Measurements from ENCODE around the gene CHKB.

The CHKB gene

GRCh38 chr22:50606165-50606945, 23.7 kb upstream of the CHKB start:
- TF ChIP-seq NFIC (IDR thresholded peaks at IDR 0.05) (no peak), EP300 (IDR thresholded peaks at IDR 0.05; ENCODE audit: borderline replicate concordance) (no peak), YY1 (IDR thresholded peaks at IDR 0.05; ENCODE audit: low read depth) (no peak), ZBTB7A (IDR thresholded peaks at IDR 0.05; ENCODE audit: low read depth) (no peak), FOXM1 (IDR thresholded peaks at IDR 0.05; ENCODE audit: borderline replicate concordance, low read depth) (no peak), TAF1 (IDR thresholded peaks at IDR 0.05; ENCODE audit: low read depth) (no peak), TEAD4 (IDR thresholded peaks at IDR 0.05) (no peak)

- TF ChIP-seq CREB1 (IDR thresholded peaks at IDR 0.05; ENCODE audit: low read depth), result no peak
- TF ChIP-seq EP300 (IDR thresholded peaks at IDR 0.05; ENCODE audit: borderline replicate concordance), result no peak
- no peak for TF ChIP-seq RAD21 (IDR thresholded peaks at IDR 0.05; ENCODE audit: low read depth)
- TF ChIP-seq ZBTB7A (IDR thresholded peaks at IDR 0.05; ENCODE audit: low read depth), result no peak
- TF ChIP-seq FOXM1 (IDR thresholded peaks at IDR 0.05; ENCODE audit: borderline replicate concordance, low read depth), result no peak
- TF ChIP-seq YY1 (IDR thresholded peaks at IDR 0.05; ENCODE audit: low read depth), result no peak
- no peak for TF ChIP-seq CEBPB (IDR thresholded peaks at IDR 0.05)
- TF ChIP-seq TEAD4 (IDR thresholded peaks at IDR 0.05), result no peak
- TF ChIP-seq REST (IDR thresholded peaks at IDR 0.05; ENCODE audit: low read depth), result no peak
- no peak for TF ChIP-seq MAX (IDR thresholded peaks at IDR 0.05)
- TF ChIP-seq TAF1 (IDR thresholded peaks at IDR 0.05; ENCODE audit: low read depth), result no peak
- no peak for TF ChIP-seq USF1 (IDR thresholded peaks at IDR 0.05)
- no peak for TF ChIP-seq EGR1 (IDR thresholded peaks at IDR 0.05)
- TF ChIP-seq NFIC (IDR thresholded peaks at IDR 0.05), result no peak
- TF ChIP-seq TCF12 (IDR thresholded peaks at IDR 0.05; ENCODE audit: low read depth), result no peak
Measured at GRCh38 chr22:50605613-50606074, 23.0 kb upstream of the CHKB start.

GRCh38 chr22:50605002-50605612, 22.5 kb upstream of the CHKB start:
- no peak for TF ChIP-seq EGR1 (IDR thresholded peaks at IDR 0.05)
- TF ChIP-seq TEAD4 (IDR thresholded peaks at IDR 0.05), result no peak
- TF ChIP-seq REST (IDR thresholded peaks at IDR 0.05; ENCODE audit: low read depth), result no peak
- no peak for TF ChIP-seq CEBPB (IDR thresholded peaks at IDR 0.05)
- TF ChIP-seq USF1 (IDR thresholded peaks at IDR 0.05), result no peak
- no peak for TF ChIP-seq TAF1 (IDR thresholded peaks at IDR 0.05; ENCODE audit: low read depth)
- no peak for TF ChIP-seq EP300 (IDR thresholded peaks at IDR 0.05; ENCODE audit: borderline replicate concordance)
- no peak for TF ChIP-seq FOXM1 (IDR thresholded peaks at IDR 0.05; ENCODE audit: borderline replicate concordance, low read depth)
- TF ChIP-seq CREB1 (IDR thresholded peaks at IDR 0.05; ENCODE audit: low read depth), result no peak
- no peak for TF ChIP-seq ZBTB7A (IDR thresholded peaks at IDR 0.05; ENCODE audit: low read depth)
- TF ChIP-seq RAD21 (IDR thresholded peaks at IDR 0.05; ENCODE audit: low read depth), result no peak
- no peak for TF ChIP-seq YY1 (IDR thresholded peaks at IDR 0.05; ENCODE audit: low read depth)
- TF ChIP-seq MAX (IDR thresholded peaks at IDR 0.05), result no peak
- TF ChIP-seq NFIC (IDR thresholded peaks at IDR 0.05), result no peak
- no peak for TF ChIP-seq TCF12 (IDR thresholded peaks at IDR 0.05; ENCODE audit: low read depth)

- no peak for TF ChIP-seq USF1 (IDR thresholded peaks at IDR 0.05)
- no peak for TF ChIP-seq ZBTB7A (IDR thresholded peaks at IDR 0.05; ENCODE audit: low read depth)
- no peak for TF ChIP-seq TAF1 (IDR thresholded peaks at IDR 0.05; ENCODE audit: low read depth)
- TF ChIP-seq TCF12 (IDR thresholded peaks at IDR 0.05; ENCODE audit: low read depth), result no peak
- no peak for TF ChIP-seq EP300 (IDR thresholded peaks at IDR 0.05; ENCODE audit: borderline replicate concordance)
- no peak for TF ChIP-seq FOXM1 (IDR thresholded peaks at IDR 0.05; ENCODE audit: borderline replicate concordance, low read depth)
- no peak for TF ChIP-seq CREB1 (IDR thresholded peaks at IDR 0.05; ENCODE audit: low read depth)
- no peak for TF ChIP-seq RAD21 (IDR thresholded peaks at IDR 0.05; ENCODE audit: low read depth)
- no peak for TF ChIP-seq CEBPB (IDR thresholded peaks at IDR 0.05)
- no peak for TF ChIP-seq NFIC (IDR thresholded peaks at IDR 0.05)
- TF ChIP-seq EGR1 (IDR thresholded peaks at IDR 0.05), result no peak
- TF ChIP-seq MAX (IDR thresholded peaks at IDR 0.05), result no peak
Measured at GRCh38 chr22:50604256-50605001, 21.8 kb upstream of the CHKB start.

Measured in Ishikawa (cell line).